Stimulated activated CD4-positive, alpha-beta T cell treated with anti-CD3 and anti-CD28 coated beads, Interleukin-12 subunit alpha, Interleukin-12 subunit beta, amount 100 ng/mL, for 24 hours (primary cell): ENCODE data around the gene CCDC40.

Experiments
- DNase-seq, 2 experiments: peaks; one replicate each; pipeline ENCODE4 v3.0.0-alpha.2; 2020; ENCODE audit warnings: low read depth in 2 of 2

The CCDC40 gene

GRCh38 chr17:80133626-80133970 is 97.2 kb downstream of the CCDC40 start:
- no peak for DNase-seq

GRCh38 chr17:80137131-80137530 is 100.7 kb downstream of the CCDC40 start:
- no peak for DNase-seq

- no peak for DNase-seq
These were observed 102.5 kb downstream of the CCDC40 start for GRCh38 chr17:80138856-80139426.

GRCh38 chr17:80141463-80142165 is 105.2 kb downstream of the CCDC40 start:
- DNase-seq: no peak

GRCh38 chr17:80142929-80143328 is 106.5 kb downstream of the CCDC40 start:
- DNase-seq: no peak

GRCh38 chr17:80145076-80146075 is 108.9 kb downstream of the CCDC40 start:
- no peak for DNase-seq

- no peak for DNase-seq
These were observed 109.9 kb downstream of the CCDC40 start for GRCh38 chr17:80146121-80147034.

- DNase-seq: peak; percentile 92 to 98
These were observed 110.8 kb downstream of the CCDC40 start, which contains the start of gene EIF4A3 for GRCh38 chr17:80147035-80147822. EIF4A3 (minus strand) TSS chr17:80147128; CDS start chr17:80146961, 167 bp downstream.
